HG03135 (cell line): ENCODE results near the gene TUBB.
"Not testable (repeated sequence)": the region's sequence is repeated elsewhere in the genome, so short reads cannot be mapped to it uniquely, and the experiment has no call there.

ENCODE experiments used
- ATAC-seq: cut with Tn5 transposase; IDR thresholded peaks from one replicate; pipeline ENCODE4 v1.9.1; 2021; ENCODE audit warnings: mild to moderate bottlenecking, moderate library complexity; ENCODE audit not compliant: unreplicated experiment

TUBB gene

DNA sequence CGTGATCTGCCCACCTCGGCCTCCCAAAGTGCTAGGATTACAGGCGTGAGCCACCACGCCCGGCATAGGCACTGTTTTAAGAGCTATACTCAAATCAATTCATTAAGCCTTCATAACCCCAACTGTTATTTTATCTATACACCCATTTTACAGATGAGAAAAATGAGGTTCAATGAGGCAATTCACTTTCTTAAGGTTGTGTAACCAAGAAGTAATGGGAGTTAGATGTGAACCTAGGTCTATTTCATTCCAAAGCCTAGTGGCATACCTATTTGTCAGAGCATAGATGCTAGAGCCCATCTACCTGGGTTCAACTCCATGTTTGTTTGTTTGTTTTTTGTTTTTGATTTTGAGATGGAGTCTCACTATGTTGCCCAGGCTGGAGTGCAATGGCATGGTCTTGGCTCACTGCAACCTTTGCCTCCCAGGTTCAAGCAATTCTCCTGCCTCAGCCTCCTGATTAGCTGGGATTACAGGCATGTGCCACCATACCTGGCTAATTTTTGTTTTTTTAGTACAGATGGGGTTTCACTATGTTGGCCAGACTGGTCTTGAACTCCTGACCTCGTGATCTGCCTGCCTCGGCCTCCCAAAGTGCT lies 36.4 kb downstream of the TUBB start:
- not testable (repeated sequence) for ATAC-seq

DNA sequence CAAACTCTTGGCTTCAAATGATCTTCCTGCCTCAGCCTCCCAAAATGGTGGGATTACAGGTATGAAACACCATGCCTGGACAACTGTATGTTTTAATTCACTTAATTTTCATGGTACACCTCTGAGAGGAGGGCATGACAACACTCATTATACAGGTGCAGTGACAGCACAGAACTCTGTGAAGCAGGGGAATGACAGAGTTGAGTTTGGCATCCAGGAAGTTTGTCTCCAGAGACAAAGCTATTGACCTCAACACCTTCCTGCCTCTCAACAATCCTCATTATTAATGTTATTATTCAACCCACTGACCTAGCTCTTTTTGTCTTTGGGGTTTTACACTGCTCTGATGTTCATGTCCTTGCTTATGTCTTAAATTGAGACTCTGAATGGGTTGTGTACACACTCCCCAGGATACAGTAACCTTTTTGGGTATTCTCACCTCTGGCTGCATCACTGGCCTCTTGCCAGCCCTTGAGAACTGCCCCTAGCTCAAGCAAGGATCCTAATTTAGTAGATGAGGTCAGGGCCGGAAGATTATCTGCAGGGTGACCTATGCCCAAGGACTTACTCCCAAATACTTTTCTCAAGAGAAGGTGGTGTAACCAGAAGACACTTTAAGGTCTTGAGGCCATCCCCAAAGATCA lies 37.2 kb downstream of the TUBB start:
- no peak for ATAC-seq

DNA sequence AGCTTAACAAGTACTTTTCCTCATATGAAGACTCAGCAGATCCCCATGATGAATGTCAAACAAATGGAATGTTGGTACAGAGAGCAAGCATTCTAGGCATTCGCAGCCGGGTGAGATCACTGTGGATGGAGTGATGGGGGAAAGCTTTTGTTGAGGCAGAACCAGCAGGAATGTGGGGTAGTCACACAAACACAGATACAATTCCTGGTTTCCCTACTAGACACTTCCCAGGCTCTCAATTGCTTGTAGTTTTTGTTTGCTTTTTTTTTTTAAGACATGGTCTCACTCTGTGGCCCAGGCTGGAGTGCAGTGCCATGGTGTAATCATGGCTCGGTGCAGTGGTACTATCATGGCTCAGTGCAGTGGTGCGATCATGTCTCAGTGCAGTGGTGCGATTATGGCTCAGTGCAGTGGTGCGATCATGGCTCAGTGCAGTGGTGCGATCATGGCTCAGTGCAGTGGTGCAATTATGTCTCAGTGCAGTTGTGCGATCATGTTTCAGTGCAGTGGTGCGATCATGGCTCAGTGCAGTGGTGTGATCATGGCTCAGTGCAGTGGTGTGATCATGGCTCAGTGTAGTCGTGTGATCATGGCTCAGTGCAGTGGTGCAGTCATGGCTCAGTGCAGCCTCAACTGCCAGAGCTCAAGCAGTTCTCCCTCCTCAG lies 39.6 kb downstream of the TUBB start:
- no peak for ATAC-seq

DNA sequence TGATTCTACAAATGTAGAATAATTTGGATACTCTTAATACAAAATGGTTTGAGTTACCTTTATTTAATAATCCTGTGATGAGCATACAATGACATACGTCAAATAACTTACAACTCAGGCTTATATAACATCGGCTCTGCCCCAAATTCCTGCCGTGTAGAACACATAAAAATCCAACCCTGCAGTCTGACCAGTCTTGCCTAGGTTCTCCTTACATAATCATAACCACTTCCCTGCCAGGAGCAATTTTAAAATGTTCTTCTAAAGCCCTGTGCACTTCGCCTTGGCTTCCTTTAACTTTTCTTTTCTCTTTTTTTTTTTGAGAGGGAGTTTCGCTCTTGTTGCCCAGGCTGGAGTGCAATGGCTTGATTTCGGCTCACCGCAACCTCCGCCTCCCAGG lies 40.4 kb downstream of the TUBB start:
- no peak for ATAC-seq

DNA sequence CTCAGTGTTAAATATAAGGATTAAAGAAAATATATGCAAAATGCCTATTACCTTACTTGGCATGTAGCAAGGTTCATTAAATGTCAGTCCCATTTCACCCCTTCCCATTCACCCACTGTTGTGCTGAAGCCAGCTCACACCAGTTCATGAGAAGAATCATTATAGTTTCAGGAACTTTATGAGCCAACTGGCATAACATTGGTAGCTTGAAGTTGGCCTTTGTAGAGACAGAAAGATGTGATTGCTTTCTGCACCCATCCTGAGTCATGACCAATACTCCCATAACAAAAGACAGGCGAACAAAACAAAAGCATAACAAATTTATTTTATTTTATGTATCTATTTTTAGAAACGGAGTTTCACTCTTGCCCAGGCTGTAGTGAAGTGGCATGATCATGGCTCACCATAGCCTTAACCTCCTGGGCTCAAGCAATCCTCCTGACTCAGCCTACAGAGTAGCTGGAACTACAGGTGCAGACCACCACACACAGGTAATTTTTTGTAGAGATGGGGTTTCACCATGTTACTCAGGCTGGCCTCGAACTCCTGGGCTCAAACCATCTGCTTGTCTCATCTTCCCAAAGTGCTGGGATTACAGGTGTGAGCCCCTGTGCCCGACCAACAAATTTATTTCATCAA lies 41.8 kb downstream of the TUBB start:
- no peak for ATAC-seq

DNA sequence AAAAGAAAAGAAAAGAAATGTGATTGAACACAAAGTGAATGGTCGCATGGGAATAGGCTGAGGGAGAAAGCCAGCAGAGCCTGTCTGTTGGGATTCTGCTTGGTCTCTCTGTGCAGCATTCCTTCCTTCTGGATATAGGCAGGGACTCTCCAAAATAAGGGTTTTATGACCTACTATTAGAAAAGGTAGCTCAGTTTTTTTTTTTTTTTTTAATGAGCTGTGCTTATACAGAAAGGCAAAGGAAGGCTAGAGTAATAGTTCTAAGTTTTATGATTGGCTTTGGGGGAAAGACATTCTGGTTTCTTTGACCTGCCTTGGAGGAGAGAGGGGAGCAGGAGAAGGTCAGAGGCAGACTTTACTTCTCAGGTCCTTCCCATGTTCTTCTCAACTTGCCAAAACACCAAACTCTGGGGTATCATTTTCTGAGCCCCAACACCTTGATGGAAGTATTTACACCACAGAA lies 43.0 kb downstream of the TUBB start:
- ATAC-seq: no peak

DNA sequence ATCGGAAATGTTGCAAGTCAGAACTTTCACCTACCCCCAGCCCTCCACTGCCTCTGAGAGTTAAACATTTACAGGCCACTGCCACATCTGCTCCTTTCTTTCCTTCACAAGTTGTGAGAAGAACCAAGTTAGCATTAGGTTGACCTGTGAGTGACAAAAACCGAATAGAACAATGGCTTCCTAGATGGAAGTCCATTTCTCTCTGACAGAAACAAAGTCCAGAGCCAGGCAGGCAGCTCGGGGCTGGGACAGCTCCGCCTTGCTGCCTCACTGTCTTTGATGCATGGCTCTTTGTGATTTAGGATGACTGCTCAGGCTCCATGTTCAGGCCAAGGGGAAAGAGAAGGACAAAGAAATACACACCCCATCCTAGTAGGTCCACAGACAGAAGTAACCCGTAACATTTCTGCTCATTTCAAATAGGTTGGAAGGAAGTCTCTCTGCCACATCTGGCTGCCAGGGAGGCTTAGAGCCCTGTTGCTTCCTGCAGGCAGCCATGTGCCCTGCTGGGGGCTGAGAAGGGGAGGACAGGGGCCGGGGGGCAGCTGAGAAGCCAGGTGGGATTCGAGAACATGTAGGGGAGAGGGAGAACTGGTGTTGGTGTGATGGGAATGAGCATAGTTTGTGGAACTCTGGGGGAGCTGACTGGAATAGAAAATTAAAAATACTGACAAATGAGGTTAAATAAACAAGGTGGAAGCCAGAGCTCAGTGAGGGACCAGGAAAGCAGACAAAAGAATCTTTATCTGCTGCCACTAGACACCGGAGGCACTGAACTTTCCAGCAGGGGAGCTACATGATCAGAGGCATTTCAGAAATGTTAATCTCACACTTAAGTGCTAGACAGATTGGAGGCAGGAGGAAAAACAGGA lies 43.7 kb downstream of the TUBB start:
- ATAC-seq: no peak

DNA sequence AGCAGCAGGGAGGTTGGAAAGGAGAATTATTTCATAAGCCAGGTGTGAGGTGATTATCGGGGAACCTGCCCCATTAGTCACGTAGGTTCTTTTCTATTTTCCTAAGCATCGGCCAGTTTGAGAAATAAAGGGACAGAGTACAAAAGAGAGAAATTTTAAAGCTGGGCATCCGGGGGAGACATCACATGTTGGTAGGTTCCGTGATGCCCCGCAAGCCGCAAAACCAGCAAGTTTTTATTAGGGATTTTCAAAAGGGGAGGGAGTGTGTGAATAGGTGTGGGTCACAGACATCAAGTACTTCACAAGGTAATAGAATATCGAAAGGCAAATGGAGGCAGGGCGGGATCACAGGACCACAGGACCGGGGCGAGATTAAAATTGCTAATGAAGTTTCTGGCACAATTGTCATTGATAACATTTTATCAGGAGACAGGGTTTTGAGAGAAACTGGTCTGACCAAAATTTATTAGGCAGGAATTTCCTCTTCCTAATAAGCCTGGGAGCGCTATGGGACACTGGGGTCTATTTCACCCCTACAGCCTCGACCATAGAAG lies 44.4 kb downstream of the TUBB start:
- not testable (repeated sequence) for ATAC-seq

DNA sequence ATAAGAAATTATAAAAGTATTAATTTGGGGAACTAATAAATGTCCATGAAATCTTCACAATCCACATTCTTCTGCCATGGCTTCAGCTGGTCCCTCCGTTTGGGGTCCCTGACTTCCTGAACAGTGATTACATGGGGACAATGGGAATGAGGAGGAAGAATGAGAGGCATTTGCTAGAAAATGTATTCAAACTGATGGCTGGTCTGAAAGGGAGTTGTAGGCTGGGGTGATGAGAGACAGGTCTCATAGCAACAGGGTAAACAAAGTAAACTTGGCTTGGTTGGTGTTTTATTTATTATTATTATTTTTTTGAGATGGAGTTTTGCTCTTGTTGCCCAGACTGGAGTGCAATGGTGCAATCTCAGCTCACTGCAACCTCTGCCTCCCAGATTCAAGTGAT lies 45.3 kb downstream of the TUBB start:
- ATAC-seq: not testable (repeated sequence)

DNA sequence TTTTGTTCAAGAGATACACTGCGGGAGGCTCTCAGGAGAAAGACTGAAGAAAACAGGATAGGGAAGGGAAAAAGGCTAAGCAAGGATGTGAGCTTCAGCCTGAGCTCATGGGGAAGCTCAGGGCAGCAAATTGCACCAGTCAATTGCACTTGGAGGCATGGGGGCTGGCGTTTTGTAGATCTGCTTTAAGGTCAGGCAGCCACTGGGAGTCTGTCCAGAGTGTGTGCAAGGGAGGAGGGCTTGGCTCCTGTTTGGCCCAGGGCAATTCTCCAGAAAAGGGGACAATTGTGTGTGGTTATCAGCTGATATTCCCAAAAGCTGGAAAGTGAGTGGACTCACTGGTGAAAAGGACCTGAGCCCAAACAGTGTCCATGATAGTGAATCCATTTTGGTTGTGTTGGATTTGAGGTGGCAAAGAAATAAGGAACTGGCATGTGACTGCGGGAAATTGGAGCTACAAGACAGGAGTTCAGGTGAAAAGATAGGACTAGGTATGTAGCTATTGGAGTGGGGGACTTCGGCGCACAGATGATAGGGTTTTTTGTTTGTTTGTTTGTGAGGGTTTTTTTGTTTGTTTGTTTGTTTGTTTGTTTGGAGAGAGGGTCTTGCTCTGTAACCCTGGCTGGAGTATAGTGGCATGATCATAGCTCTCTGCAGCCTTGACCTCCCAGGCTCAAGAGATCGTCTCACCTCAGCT lies 46.5 kb downstream of the TUBB start:
- ATAC-seq: no peak

DNA sequence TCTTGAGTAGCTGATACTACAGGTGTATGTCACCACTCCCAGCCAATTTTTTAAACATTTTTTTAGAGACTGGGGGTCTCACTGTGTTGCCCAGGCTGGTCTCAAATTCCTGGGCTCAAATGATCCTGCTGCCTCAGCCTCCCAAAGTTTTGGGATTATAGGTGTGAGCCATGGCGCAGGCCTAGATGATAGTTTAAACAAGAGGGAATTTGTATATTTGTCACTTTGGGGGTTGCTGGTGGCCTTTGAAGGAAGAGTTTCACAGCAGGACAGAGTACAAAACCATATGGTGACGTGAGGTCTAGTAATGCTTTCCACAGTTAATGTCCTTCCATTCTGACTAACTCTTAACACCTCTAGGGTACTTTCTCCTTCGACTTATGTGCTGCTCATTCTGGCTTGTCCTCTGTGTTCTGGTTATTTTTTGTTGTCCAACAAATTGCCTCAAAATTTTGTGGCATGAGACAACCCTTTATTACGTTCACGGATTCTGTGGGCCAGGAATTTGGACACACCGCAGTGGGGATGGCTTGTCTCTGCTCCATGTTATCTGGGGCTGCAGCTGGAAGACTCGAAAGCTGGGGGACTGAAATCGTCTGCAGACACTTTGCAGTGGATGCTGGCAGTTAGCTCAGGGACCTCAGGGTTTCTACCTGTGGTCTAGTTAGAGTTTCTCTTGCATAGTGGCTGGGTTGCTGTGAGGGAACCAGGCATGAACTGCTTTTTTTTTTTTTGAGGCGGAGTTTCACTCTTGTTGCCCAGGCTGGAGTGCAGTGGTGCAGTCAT lies 47.2 kb downstream of the TUBB start:
- ATAC-seq: no peak

DNA sequence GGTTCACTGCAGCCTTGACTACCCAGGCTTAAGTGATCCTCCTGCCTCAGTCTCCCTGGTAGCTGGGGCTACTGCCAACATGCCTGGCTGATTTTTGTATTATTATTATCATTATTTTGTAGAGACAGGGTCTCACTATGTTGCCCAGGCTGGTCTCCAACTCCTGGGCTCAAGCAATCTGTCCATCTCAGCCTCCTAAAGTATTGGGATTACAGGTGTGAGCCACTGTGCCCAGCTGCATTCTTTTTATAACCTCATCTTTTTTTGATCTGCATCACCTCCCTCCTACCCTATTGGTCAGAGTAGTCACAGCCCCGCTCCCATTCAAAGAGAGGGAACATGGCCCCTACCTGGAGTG lies 47.8 kb downstream of the TUBB start:
- ATAC-seq: no peak

DNA sequence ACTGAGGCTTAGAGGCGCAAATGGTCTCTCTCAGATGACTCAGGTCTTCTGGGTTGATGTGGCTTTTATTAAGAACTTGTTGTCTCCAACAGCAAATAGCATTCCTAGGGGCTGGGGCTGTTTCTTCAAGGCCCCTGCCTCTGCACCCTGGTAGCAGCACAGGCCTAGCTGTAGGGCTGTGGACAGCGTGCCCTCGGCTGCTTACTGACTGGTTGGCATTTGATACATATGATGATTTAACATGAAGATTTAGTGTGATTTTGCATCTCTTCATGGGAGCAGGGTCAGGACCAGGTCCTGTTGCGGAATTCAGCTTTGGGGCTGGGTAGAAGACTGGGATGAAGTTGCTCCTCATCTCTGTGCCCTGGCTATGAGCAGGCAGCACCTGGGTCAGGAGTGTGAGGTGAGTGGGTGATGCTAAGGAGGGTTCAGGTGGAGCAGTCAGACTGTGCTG lies 48.5 kb downstream of the TUBB start:
- no peak for ATAC-seq

DNA sequence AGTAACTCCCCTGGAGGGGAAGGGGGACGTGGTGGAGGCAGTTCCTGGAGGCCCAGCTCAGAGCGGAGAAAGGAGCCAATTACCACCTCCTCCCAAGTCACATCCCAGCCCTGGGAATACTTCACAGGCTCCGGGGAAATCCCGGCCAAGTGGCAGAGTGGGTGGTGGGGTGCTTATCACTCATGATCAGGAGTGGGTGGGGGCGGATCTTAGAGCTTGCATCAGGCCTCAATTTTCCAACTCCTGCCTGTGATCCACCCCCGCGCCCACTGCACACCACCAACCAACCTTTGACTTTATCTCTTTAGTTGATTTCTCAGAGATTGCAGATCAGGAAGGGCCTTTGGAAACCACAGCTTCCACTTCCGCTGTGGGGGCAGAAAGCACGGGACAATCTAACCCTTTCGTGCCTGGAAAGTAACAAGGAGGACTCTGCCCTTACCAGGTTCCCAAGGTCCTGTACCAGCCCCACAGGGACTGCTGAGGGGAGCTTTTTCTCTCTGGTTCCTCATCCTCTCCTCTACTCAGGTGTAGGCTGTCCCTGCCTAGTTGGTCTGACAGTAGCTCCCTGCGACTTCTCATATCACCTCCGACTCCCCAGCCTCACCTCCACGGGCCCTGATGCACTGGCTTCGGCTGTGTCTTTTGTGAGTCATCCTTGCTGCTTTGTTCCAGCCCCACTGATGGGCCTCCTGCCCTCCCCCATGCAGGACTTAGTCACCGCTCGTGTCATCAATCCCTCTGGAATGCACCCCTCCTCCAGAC lies 49.1 kb downstream of the TUBB start:
- ATAC-seq: no peak

DNA sequence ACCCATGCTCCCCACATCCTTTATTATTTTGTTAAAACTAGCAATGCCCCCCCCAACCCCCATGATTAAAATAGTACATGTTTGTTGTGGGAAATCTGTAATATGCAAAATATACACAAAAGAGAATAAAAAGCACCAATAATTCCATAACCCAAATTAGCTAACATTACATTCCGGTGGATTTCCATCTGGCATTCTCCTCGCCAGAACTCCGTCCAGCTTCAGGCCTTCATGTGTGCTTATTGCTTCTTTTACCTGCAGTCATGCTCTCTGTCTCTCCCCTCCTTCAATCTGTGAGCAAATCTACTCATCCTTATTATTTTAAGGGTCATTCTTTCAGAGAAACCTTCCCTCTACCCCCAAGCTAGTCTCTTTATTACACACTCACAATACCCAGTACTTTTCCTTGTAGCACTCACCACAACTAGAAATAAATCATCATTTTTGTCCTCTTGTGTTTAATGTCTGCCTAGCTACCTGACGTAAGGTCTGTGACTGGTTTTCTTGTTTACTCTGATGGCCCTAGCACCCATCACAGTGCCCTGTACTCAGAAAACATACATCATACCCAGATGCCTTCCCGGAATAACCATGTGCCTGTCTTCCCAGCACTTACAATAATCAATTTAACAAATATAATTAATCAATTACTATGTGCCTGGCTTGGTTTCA lies 49.8 kb downstream of the TUBB start:
- ATAC-seq: no peak

DNA sequence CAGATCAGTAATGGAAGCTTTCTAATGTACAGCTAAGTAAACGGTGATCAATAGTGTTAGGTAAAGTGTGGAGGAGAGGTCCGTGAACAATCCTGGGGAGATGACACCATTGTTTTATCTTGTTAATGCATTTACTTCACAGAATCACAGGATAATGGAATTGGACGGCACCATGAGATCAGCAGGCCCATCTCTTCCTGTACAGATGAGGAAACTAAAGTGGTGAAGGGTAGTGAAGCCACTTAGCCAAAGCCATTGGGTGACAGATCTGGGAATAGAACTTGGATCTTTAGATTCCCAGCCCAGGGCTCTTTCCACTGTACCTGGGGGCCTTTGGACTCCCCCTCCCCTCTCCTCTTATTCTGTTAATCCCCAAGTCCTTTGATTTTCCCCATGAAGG lies 50.4 kb downstream of the TUBB start:
- no peak for ATAC-seq

DNA sequence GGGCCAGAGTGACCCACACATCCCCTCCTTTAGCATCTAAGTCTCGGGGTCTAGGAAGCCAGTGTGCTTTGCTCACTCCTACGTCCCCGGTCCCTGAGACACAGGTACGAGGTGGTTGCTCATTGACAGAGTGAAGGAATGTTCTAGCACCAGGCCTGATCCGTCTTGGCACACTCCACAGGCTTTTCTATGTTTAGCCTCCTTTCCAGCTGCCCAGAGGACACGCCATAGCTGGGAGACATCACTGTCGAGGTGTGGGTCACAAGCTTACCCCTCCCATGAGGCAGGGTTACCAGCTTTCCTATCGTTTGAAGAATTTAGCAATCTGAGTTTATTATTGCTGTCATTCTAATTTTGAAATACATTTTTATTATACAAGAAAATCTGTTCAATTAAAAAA lies 54.5 kb downstream of the TUBB start:
- ATAC-seq: no peak
